ENCODE results near the gene AP2A1. TPM values are rescaled to one million over a fixed set of nuclear protein-coding genes. Genes with fewer than 3 reads are reported as not detected.

AP2A1 gene
- total and polyA plus RNA-seq, 3 donors from 2014 or later, result 226 to 358 (median 301) TPM

- Histone ChIP-seq H3K27ac (no peak overlapping the region), H3K4me1 (peaks cover 6% of the 10 kb centered on the region), H3K36me3 (ENCODE audit: low read depth, missing control alignments) (no peaks in the 10 kb centered on the region), H3K4me3 (no peak overlapping the region), H3K9me3 (no peaks in the 10 kb centered on the region), H3K27me3 (no peaks in the 10 kb centered on the region)
- DNase-seq, result no peak
- 84 to 90% methylated on average over 6 of the region's 6 CpGs for WGBS, 2 donors
- TF ChIP-seq POLR2A (IDR thresholded peaks at IDR 0.05) (no peak), CTCF (IDR thresholded peaks at IDR 0.05) (no peak)
- intact Hi-C loops (cut with DNase I; ENCODE audit: low total_unique reads), result no loop called here
These were observed 9.6 kb downstream of the AP2A1 start for GRCh38 chr19:49776371-49776764.

- H3K4me1 ChIP-seq, result no peaks in the 10 kb centered on the region
- H3K36me3 ChIP-seq (ENCODE audit: low read depth, missing control alignments), result no peaks in the 10 kb centered on the region
- H3K4me3 ChIP-seq, result no peak overlapping the region
- 85 to 88% methylated on average over 11 of the region's 11 CpGs for WGBS, 2 donors
- no peaks in the 10 kb centered on the region for H3K9me3 ChIP-seq
- intact Hi-C loops (cut with DNase I; ENCODE audit: low total_unique reads), result no loop called here
- no peaks in the 10 kb centered on the region for H3K27me3 ChIP-seq
- DNase-seq, result no peak
- TF ChIP-seq CTCF (IDR thresholded peaks at IDR 0.05) (no peak), POLR2A (IDR thresholded peaks at IDR 0.05) (no peak)
- H3K27ac ChIP-seq, result no peak overlapping the region
These were observed 13.1 kb downstream of the AP2A1 start for GRCh38 chr19:49779731-49780555.

GRCh38 chr19:49780861-49781260 is 14.1 kb downstream of the AP2A1 start:
- H3K9me3 ChIP-seq, result no peaks in the 10 kb centered on the region
- H3K4me3 ChIP-seq, result no peak overlapping the region
- intact Hi-C loops (cut with DNase I; ENCODE audit: low total_unique reads), result no loop called here
- DNase-seq, result no peak
- no peaks in the 10 kb centered on the region for H3K4me1 ChIP-seq
- WGBS, 2 donors, result 83 to 94% methylated on average over 8 of the region's 8 CpGs
- TF ChIP-seq CTCF (IDR thresholded peaks at IDR 0.05) (no peak), POLR2A (IDR thresholded peaks at IDR 0.05) (no peak)
- no peak overlapping the region for H3K27ac ChIP-seq
- H3K27me3 ChIP-seq, result no peaks in the 10 kb centered on the region
- H3K36me3 ChIP-seq (ENCODE audit: low read depth, missing control alignments), result no peaks in the 10 kb centered on the region

GRCh38 chr19:49781394-49781793 is 14.6 kb downstream of the AP2A1 start:
- Histone ChIP-seq H3K27ac (no peak overlapping the region), H3K9me3 (no peaks in the 10 kb centered on the region), H3K27me3 (no peaks in the 10 kb centered on the region), H3K4me1 (peaks cover 3% of the 10 kb centered on the region), H3K4me3 (no peak overlapping the region), H3K36me3 (ENCODE audit: low read depth, missing control alignments) (no peaks in the 10 kb centered on the region)
- DNase-seq, result no peak
- TF ChIP-seq POLR2A (IDR thresholded peaks at IDR 0.05) (no peak), CTCF (IDR thresholded peaks at IDR 0.05) (no peak)
- intact Hi-C loops (cut with DNase I; ENCODE audit: low total_unique reads), result no loop called here
- 90 to 96% methylated on average over 6 to 7 of the region's 7 CpGs for WGBS, 2 donors

GRCh38 chr19:49782515-49782914 is 15.7 kb downstream of the AP2A1 start:
- no peaks in the 10 kb centered on the region for H3K36me3 ChIP-seq (ENCODE audit: low read depth, missing control alignments)
- no peak overlapping the region for H3K27ac ChIP-seq
- intact Hi-C loops (cut with DNase I; ENCODE audit: low total_unique reads), result no loop called here
- no peak for DNase-seq
- H3K9me3 ChIP-seq, result no peaks in the 10 kb centered on the region
- TF ChIP-seq POLR2A (IDR thresholded peaks at IDR 0.05) (no peak), CTCF (IDR thresholded peaks at IDR 0.05) (no peak)
- peaks cover 10% of the 10 kb centered on the region for H3K4me1 ChIP-seq
- WGBS, 2 donors, result 96 to 99% methylated on average over 4 to 16 of the region's 18 CpGs
- no peaks in the 10 kb centered on the region for H3K27me3 ChIP-seq
- no peak overlapping the region for H3K4me3 ChIP-seq
